H9 (cell line): ENCODE results near the gene EAF2. TPM values are rescaled to one million over a fixed set of nuclear protein-coding genes. Genes with fewer than 3 reads are reported as not detected.
A peak's percentile ranks its signal among the peaks of the same experiment; 100 is the strongest.

Experiments used
- DNase-seq: peaks from one replicate; pipeline ENCODE4 v3.0.0-alpha.2; 2017
- H2AFZ ChIP-seq: one replicate; pipeline ENCODE4 v1.6.1; 2013; ENCODE audit warnings: mild to moderate bottlenecking, low read length, control low read depth, moderate library complexity
- H2AK5ac ChIP-seq: 2 replicates; pipeline ENCODE4 v1.6.1; 2013; ENCODE audit warnings: low read length, control low read depth, mixed read lengths; ENCODE audit not compliant: insufficient read length
- H2BK120ac ChIP-seq: one replicate; pipeline ENCODE4 v1.6.1; 2013; ENCODE audit warnings: low read depth, mild to moderate bottlenecking, low read length, control low read depth, inconsistent platforms; ENCODE audit not compliant: poor library complexity, severe bottlenecking
- H2BK12ac ChIP-seq: 2 replicates; pipeline ENCODE4 v1.6.1; 2013; ENCODE audit warnings: low read length, control low read depth, mixed read lengths, low read depth; ENCODE audit not compliant: insufficient read length
- H2BK15ac ChIP-seq: 2 replicates; pipeline ENCODE4 v1.6.1; 2013; ENCODE audit warnings: low read depth, low read length, control low read depth
- H2BK20ac ChIP-seq: one replicate; pipeline ENCODE4 v1.6.1; 2013; ENCODE audit warnings: low read depth, mild to moderate bottlenecking, low read length, control low read depth, inconsistent platforms; ENCODE audit not compliant: poor library complexity, severe bottlenecking
- H2BK5ac ChIP-seq: 2 replicates; pipeline ENCODE4 v1.6.1; 2013; ENCODE audit warnings: low read length, control low read depth, mixed read lengths; ENCODE audit not compliant: insufficient read length
- H3K14ac ChIP-seq: 2 replicates; pipeline ENCODE4 v1.6.1; 2013; ENCODE audit warnings: low read length, control low read depth; ENCODE audit not compliant: insufficient read depth
- H3K18ac ChIP-seq: 2 replicates; pipeline ENCODE4 v1.6.1; 2013; ENCODE audit warnings: low read depth, mild to moderate bottlenecking, mixed read lengths, low read length, control low read depth; ENCODE audit not compliant: insufficient read length
- H3K23ac ChIP-seq: 2 replicates; pipeline ENCODE4 v1.6.1; 2013; ENCODE audit warnings: low read length, control low read depth, mixed read lengths, low read depth; ENCODE audit not compliant: insufficient read length
- H3K23me2 ChIP-seq: 2 replicates; pipeline ENCODE4 v1.6.1; 2013; ENCODE audit warnings: low read depth, mild to moderate bottlenecking, mixed read lengths, low read length, control low read depth; ENCODE audit not compliant: insufficient read length, poor library complexity, severe bottlenecking
- H3K27ac ChIP-seq: 2 replicates; pipeline ENCODE4 v1.5.1; 2013; ENCODE audit warnings: low read length, control low read depth, mixed read lengths, low read depth; ENCODE audit not compliant: insufficient read length
- H3K27me3 ChIP-seq: 2 replicates; pipeline ENCODE4 v1.6.1; 2013; ENCODE audit warnings: low read length, control low read depth, inconsistent platforms; ENCODE audit not compliant: insufficient read depth
- H3K4ac ChIP-seq: 2 replicates; pipeline ENCODE4 v1.6.1; 2013; ENCODE audit warnings: low read depth, mild to moderate bottlenecking, control low read depth, inconsistent platforms, low read length, moderate library complexity
- H3K4me1 ChIP-seq: 2 replicates; pipeline ENCODE4 v1.6.1; 2013; ENCODE audit warnings: low read length, control low read depth, inconsistent platforms; ENCODE audit not compliant: insufficient read depth
- H3K4me2 ChIP-seq: 2 replicates; pipeline ENCODE4 v1.6.1; 2013; ENCODE audit warnings: low read length, control low read depth, mixed read lengths; ENCODE audit not compliant: insufficient read length, insufficient read depth
- H3K56ac ChIP-seq: 2 replicates; pipeline ENCODE4 v1.6.1; 2013; ENCODE audit warnings: low read depth, mild to moderate bottlenecking, mixed read lengths, low read length, control low read depth; ENCODE audit not compliant: insufficient read length
- H3K79me1 ChIP-seq: 2 replicates; pipeline ENCODE4 v1.6.1; 2013; ENCODE audit warnings: low read depth, mild to moderate bottlenecking, moderate library complexity, low read length, control low read depth, inconsistent platforms; ENCODE audit not compliant: insufficient read depth, poor library complexity, severe bottlenecking
- H3K79me2 ChIP-seq: 2 replicates; pipeline ENCODE4 v1.6.1; 2013; ENCODE audit warnings: low read length, control low read depth, inconsistent platforms; ENCODE audit not compliant: insufficient read depth
- H3K9ac ChIP-seq: 2 replicates; pipeline ENCODE4 v1.6.1; 2013; ENCODE audit warnings: low read length, control low read depth, mixed read lengths; ENCODE audit not compliant: insufficient read length; ENCODE audit errors: extremely low read depth
- H3K9me3 ChIP-seq: one replicate; pipeline ENCODE4 v1.6.1; 2013; ENCODE audit warnings: low read depth, low read length, inconsistent platforms; ENCODE audit not compliant: control insufficient read depth
- H3T11ph ChIP-seq: one replicate; pipeline ENCODE4 v1.6.1; 2013; ENCODE audit warnings: mild to moderate bottlenecking, low read length, control low read depth, inconsistent platforms
- H4K20me1 ChIP-seq: one replicate; pipeline ENCODE4 v1.6.1; 2013; ENCODE audit not compliant: control insufficient read depth, insufficient read length, insufficient read depth
- H4K5ac ChIP-seq: 2 replicates; pipeline ENCODE4 v1.6.1; 2013; ENCODE audit warnings: low read depth, mild to moderate bottlenecking, mixed read lengths, low read length, control low read depth; ENCODE audit not compliant: insufficient read length
- H4K8ac ChIP-seq: replicated peaks from 2 replicates; pipeline ENCODE4 v1.6.1; 2013; ENCODE audit warnings: low read length, control low read depth, mixed read lengths, low read depth; ENCODE audit not compliant: insufficient read length
- H4K91ac ChIP-seq: 2 replicates; pipeline ENCODE4 v1.6.1; 2013; ENCODE audit warnings: low read depth, mild to moderate bottlenecking, moderate library complexity, mixed read lengths, low read length, control low read depth; ENCODE audit not compliant: insufficient read length
- H3K27ac Mint-ChIP-seq, 3 experiments: 2 replicates in 2 of 3; 3 replicates in 1 of 3; pipeline ENCODE4 v1.8.0; 2020 to 2021; ENCODE audit warnings: mixed read lengths in 3 of 3, mild to moderate bottlenecking in 1 of 3, moderate library complexity in 1 of 3
- H3K27me3 Mint-ChIP-seq: 2 replicates; pipeline ENCODE4 v1.8.0; 2021; ENCODE audit warnings: low read depth, mild to moderate bottlenecking, moderate library complexity, mixed read lengths
- H3K36me3 Mint-ChIP-seq, 3 experiments: 2 replicates in 2 of 3; 3 replicates in 1 of 3; pipeline ENCODE4 v1.8.0; 2020 to 2021; ENCODE audit warnings: low read depth in 3 of 3, mixed read lengths in 3 of 3; ENCODE audit not compliant: insufficient read depth in 1 of 3
- H3K4me1 Mint-ChIP-seq, 2 experiments: 2 replicates each; pipeline ENCODE4 v1.8.0; 2020; ENCODE audit warnings: mixed read lengths in 2 of 2
- H3K4me3 Mint-ChIP-seq, 2 experiments: 2 replicates in 1 of 2; 3 replicates in 1 of 2; pipeline ENCODE4 v1.8.0; 2020 to 2021; ENCODE audit warnings: mild to moderate bottlenecking in 2 of 2, mixed read lengths in 2 of 2, moderate library complexity in 1 of 2
- H3K9me3 Mint-ChIP-seq, 2 experiments: 2 replicates in 1 of 2; 3 replicates in 1 of 2; pipeline ENCODE4 v1.8.0; 2020; ENCODE audit warnings: mild to moderate bottlenecking in 2 of 2, mixed read lengths in 2 of 2, moderate library complexity in 1 of 2
- CTCF ChIP-seq: fragments of 200-600 bp; sonication (generic); conservative IDR thresholded peaks from 3 replicates; pipeline ENCODE4 v1.8.0; 2021; ENCODE audit warnings: antibody characterized with exemption, mild to moderate bottlenecking
- WGBS: extraction: QIAGEN DNeasy Blood & Tissue Kit; methylation state at CpG from one replicate; pipeline ENCODE4 v1.1.7; 2013; ENCODE audit warnings: missing lambda C conversion rate, low lambda C conversion rate, mixed read lengths; ENCODE audit not compliant: insufficient read length; ENCODE audit errors: extremely low coverage; 5-methylcytosine and 5-hydroxymethylcytosine counted together
- total RNA-seq: library from RNA; stranded (reverse); gene quantifications from 2 replicates; pipeline ENCODE4 v1.2.1, GENCODE V29; 2021

EAF2 gene
- total RNA-seq, 1 experiment from 2014 or later = 4.3 TPM

GRCh38 chr3:121894301-121894990 lies 59.4 kb downstream of the EAF2 start, which contains the start of gene SLC15A2:
SLC15A2 (plus strand) TSS chr3:121894401; CDS start chr3:121894477, 76 bp downstream.
- H3K23ac ChIP-seq = no peak within 1 kb of the TSS
- peak within 1 kb of the TSS; percentile 18 for H2AFZ ChIP-seq
- peak within 1 kb of the TSS; percentile 91 for H2BK120ac ChIP-seq
- Mint-ChIP-seq H3K27me3 (no peaks in the 10 kb centered on the region), H3K36me3 (peaks cover 9 to 15% (median 9%) of the 10 kb centered on the region in 3 experiments; a peak in 6 of 7 replicates), H3K9me3 (peaks cover 0 to 1% of the 10 kb centered on the region in 2 experiments; a peak in 2 of 5 replicates), H3K4me1 (peaks cover 42 to 50% of the 10 kb centered on the region in 2 experiments), H3K4me3 (peak within 1 kb of the TSS; percentile 34 to 66), H3K27ac (peak within 1 kb of the TSS; percentile 77 to 99 (median 98))
- peak; percentile 33 for DNase-seq
- H3K79me1 ChIP-seq = no peaks in the 10 kb centered on the region
- no peak within 1 kb of the TSS for H4K5ac ChIP-seq
- peak within 1 kb of the TSS; percentile 88 for H3K27ac ChIP-seq
- no peak within 1 kb of the TSS for H4K91ac ChIP-seq
- H3K23me2 ChIP-seq = no peaks in the 10 kb centered on the region
- TF ChIP-seq CTCF = no peak
- no CpG with 5 or more reads among the region's 3 CpGs for WGBS
- H3K4ac ChIP-seq = no peak within 1 kb of the TSS
- no peaks in the 10 kb centered on the region for H3K79me2 ChIP-seq
- H2BK20ac ChIP-seq = peak within 1 kb of the TSS; percentile 94
- H3K9me3 ChIP-seq = no peaks in the 10 kb centered on the region
- H3T11ph ChIP-seq = peak within 1 kb of the TSS; percentile 54
- no peak within 1 kb of the TSS for H4K8ac ChIP-seq
- no peak within 1 kb of the TSS for H2AK5ac ChIP-seq
- no peak within 1 kb of the TSS for H2BK12ac ChIP-seq
- H2BK15ac ChIP-seq = no peak within 1 kb of the TSS
- no peaks in the 10 kb centered on the region for H4K20me1 ChIP-seq
- H3K9ac ChIP-seq = no peak within 1 kb of the TSS
- no peak within 1 kb of the TSS for H2BK5ac ChIP-seq
- H3K18ac ChIP-seq = peak within 1 kb of the TSS; percentile 65
- peak within 1 kb of the TSS; percentile 49 for H3K4me2 ChIP-seq
- peaks cover 4% of the 10 kb centered on the region; the same call in 1 of the 2 replicates for H3K4me1 ChIP-seq
- H3K27me3 ChIP-seq = no peaks in the 10 kb centered on the region
- H3K14ac ChIP-seq = peak within 1 kb of the TSS; percentile 73; the same call in 1 of the 2 replicates
- no peak within 1 kb of the TSS for H3K56ac ChIP-seq
